Fibroblast of mammary gland (primary cell): Measurements from ENCODE around the gene DIP2C.

Source experiments
- DNase-seq: peaks from one replicate; pipeline ENCODE4 v3.0.0-alpha.2; 2010; ENCODE audit warnings: low read depth
- H3K4me3 ChIP-seq: 2 replicates; pipeline ENCODE4 v1.5.1; 2011; ENCODE audit warnings: low read depth, mild to moderate bottlenecking, low read length, moderate library complexity; ENCODE audit not compliant: control insufficient read depth
- TF ChIP-seq, protein P1 (sequence below): conservative IDR thresholded peaks from 2 replicates; pipeline ENCODE4 v1.5.1; 2011; ENCODE audit warnings: low read depth, low read length, inconsistent platforms; ENCODE audit not compliant: control insufficient read depth, insufficient read depth

Gene DIP2C

GRCh38 chr10:391847-392704, 297.4 kb downstream of the DIP2C start:
- no peak for DNase-seq
- H3K4me3 ChIP-seq, result no peak overlapping the region
- TF ChIP-seq, protein P1, sequence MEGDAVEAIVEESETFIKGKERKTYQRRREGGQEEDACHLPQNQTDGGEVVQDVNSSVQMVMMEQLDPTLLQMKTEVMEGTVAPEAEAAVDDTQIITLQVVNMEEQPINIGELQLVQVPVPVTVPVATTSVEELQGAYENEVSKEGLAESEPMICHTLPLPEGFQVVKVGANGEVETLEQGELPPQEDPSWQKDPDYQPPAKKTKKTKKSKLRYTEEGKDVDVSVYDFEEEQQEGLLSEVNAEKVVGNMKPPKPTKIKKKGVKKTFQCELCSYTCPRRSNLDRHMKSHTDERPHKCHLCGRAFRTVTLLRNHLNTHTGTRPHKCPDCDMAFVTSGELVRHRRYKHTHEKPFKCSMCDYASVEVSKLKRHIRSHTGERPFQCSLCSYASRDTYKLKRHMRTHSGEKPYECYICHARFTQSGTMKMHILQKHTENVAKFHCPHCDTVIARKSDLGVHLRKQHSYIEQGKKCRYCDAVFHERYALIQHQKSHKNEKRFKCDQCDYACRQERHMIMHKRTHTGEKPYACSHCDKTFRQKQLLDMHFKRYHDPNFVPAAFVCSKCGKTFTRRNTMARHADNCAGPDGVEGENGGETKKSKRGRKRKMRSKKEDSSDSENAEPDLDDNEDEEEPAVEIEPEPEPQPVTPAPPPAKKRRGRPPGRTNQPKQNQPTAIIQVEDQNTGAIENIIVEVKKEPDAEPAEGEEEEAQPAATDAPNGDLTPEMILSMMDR, result no peak

- DNase-seq, result no peak
- no peak overlapping the region for H3K4me3 ChIP-seq
- TF ChIP-seq, protein P1, result no peak
These were observed 298.2 kb downstream of the DIP2C start for GRCh38 chr10:391305-391704.

DNA sequence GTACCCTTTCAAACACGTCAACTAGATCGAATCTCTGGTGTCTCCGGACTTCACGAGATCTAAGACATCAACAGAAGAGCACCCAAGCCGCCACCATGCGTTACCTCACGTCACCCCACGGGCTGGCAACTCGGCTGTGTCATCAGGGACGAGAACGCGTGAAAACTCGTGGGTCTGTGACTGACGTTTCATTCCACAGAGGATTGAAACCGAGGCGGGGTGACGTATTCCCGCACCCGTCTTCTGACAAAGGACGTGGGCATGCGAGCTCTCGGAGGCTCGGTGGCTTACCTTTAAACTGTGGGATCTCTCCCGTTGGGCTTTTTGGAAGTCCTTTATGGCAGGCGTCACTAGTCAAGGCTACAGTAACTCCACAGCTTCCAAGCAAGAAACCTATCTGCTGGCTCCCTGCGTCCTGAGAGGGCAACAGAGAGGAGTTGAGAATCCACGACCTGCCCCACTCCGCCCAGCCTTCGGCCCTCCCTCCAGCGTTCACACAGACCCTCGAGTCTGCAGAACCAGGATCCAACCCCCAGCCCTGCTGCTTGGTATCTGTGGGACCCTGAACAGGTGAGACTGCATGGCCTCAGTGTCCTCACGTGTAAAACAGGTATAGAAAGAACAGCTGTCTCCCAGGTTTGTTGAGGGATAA, 298.9 kb downstream of the DIP2C start:
- no peak overlapping the region for H3K4me3 ChIP-seq

DNA sequence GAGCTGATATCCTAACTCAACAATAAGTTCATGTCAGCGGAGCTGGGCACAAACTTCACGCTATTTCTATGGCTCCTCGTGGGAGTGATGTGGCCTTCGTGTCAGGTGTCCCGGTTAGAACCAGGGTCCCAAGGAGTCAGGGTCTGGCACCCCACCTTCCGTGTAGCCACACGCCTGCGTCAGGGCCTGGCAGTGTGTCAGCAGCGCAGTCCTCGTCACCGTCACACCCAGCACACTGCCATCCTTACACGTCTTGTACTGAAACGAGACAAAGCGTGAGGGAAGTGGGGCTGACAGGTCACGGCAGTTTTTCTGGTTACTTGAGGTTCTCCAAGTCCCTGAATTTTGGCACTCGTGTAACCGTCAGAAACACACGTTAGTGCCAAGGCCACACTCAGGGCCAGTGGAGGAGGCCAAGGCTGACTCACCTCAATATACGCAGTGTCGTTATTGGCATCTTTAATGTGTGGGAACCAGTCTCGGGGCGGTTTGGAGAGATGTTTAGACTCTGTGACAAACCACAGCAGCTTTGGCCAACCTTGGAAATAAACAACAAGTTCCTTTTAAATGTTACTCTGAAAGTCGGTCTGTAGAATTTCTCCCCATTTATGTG, 299.5 kb downstream of the DIP2C start:
- TF ChIP-seq, protein P1, result no peak
- no peak for DNase-seq
- no peak overlapping the region for H3K4me3 ChIP-seq

More for the DNA sequence above, 298.9 kb downstream of the DIP2C start:
- no peak for DNase-seq
- TF ChIP-seq, protein P1, result no peak

DNA sequence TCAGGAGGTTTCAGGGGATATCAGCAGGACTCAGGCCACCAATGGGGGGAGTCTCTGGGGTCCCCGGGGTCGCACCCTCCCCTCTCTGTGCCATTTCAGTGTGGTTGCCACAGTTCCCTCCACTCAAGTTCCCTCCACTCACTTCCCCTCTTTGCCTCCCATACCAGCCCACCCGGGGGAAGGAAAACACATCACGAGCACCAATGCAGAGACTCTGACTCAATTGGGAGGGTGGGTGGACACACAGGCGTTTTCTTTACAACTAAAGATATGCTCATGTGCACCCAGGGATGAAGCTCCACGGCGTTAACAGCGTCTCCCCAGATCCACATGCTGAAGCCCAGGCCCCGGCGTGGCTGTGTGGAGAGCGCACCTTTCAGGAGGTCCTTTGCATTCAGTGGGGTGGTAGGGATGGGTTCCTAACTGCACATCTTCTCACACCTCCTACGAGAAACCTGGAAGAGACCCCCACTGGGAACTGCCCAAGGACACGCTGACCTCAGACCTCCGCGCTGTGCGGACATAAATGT, 300.1 kb downstream of the DIP2C start:
- TF ChIP-seq, protein P1, result no peak
- no peak overlapping the region for H3K4me3 ChIP-seq
- no peak for DNase-seq

- DNase-seq, result no peak
- TF ChIP-seq, protein P1, result no peak
- no peak overlapping the region for H3K4me3 ChIP-seq
These were observed 300.8 kb downstream of the DIP2C start for GRCh38 chr10:388661-389045.
